ENCODE results near the gene ASXL1. TPM values are rescaled to one million over a fixed set of nuclear protein-coding genes. Genes with fewer than 3 reads are reported as not detected.

Gene ASXL1
- total RNA-seq, 2 donors from 2014 or later: 88.9 to 98.6 TPM

GRCh38 chr20:32482143-32482441, 124.0 kb downstream of the ASXL1 start:
- H3K4me3 ChIP-seq (ENCODE audit: low read length): peak overlapping the region; percentile 86
- H3K9me3 ChIP-seq (ENCODE audit: control insufficient read depth, low read length): no peaks in the 10 kb centered on the region
- Mint-ChIP-seq H3K4me1 (peaks cover 44% of the 10 kb centered on the region), H3K9me3 (no peaks in the 10 kb centered on the region), H3K27ac (peak overlapping the region; percentile 80), H3K36me3 (ENCODE audit: low read depth) (peaks cover 4% of the 10 kb centered on the region), H3K27me3 (ENCODE audit: insufficient read depth) (peaks cover 14% of the 10 kb centered on the region), H3K4me3 (peak overlapping the region; percentile 86)
- TF ChIP-seq CTCF (conservative IDR thresholded peaks at IDR 0.05): no peak
- no peak overlapping the region for H3K27ac ChIP-seq (ENCODE audit: low read depth, low read length)
- no peaks in the 10 kb centered on the region for H3K27me3 ChIP-seq (ENCODE audit: control insufficient read depth, insufficient read depth, low read length, poor library complexity, severe bottlenecking)
- H3K4me1 ChIP-seq (ENCODE audit: control insufficient read depth, insufficient read depth, low read length): peaks cover 10% of the 10 kb centered on the region
- WGBS, 2 experiments (ENCODE audit: insufficient coverage in 1 of 2, insufficient read length in 1 of 2): 1% methylated on average over 9 of the region's 9 CpGs; no CpG with 5 or more reads in 1 of the 2 experiments
- H3K36me3 ChIP-seq (ENCODE audit: control insufficient read depth, insufficient read depth, low read length): peaks cover 9% of the 10 kb centered on the region
- peak overlapping the region; percentile 36 for H3K9ac ChIP-seq (ENCODE audit: extremely low read depth, low read length, poor library complexity, severe bottlenecking)
- no peak for DNase-seq

- H3K27me3 ChIP-seq (ENCODE audit: control insufficient read depth, insufficient read depth, low read length, poor library complexity, severe bottlenecking): no peaks in the 10 kb centered on the region
- TF ChIP-seq CTCF (conservative IDR thresholded peaks at IDR 0.05): no peak
- Mint-ChIP-seq H3K4me1 (peaks cover 40% of the 10 kb centered on the region), H3K36me3 (ENCODE audit: low read depth) (peaks cover 4% of the 10 kb centered on the region), H3K27ac (peak overlapping the region; percentile 80), H3K4me3 (peak overlapping the region; percentile 86), H3K27me3 (ENCODE audit: insufficient read depth) (peaks cover 20% of the 10 kb centered on the region), H3K9me3 (no peaks in the 10 kb centered on the region)
- peak overlapping the region; percentile 57 for H3K27ac ChIP-seq (ENCODE audit: low read depth, low read length)
- 0% methylated on average over 17 to 67 of the region's 82 CpGs for WGBS, 2 experiments (ENCODE audit: insufficient coverage in 1 of 2, insufficient read length in 1 of 2)
- H3K9me3 ChIP-seq (ENCODE audit: control insufficient read depth, low read length): no peaks in the 10 kb centered on the region
- H3K4me3 ChIP-seq (ENCODE audit: low read length): peak overlapping the region; percentile 86
- H3K9ac ChIP-seq (ENCODE audit: extremely low read depth, low read length, poor library complexity, severe bottlenecking): peak overlapping the region; percentile 36
- peaks cover 9% of the 10 kb centered on the region for H3K36me3 ChIP-seq (ENCODE audit: control insufficient read depth, insufficient read depth, low read length)
- DNase-seq: peak; percentile 87
- peaks cover 10% of the 10 kb centered on the region for H3K4me1 ChIP-seq (ENCODE audit: control insufficient read depth, insufficient read depth, low read length)
These were observed 124.5 kb downstream of the ASXL1 start for GRCh38 chr20:32482442-32483261.

GRCh38 chr20:32483351-32484224, 125.5 kb downstream of the ASXL1 start:
- DNase-seq: peak; percentile 92
- H3K36me3 ChIP-seq (ENCODE audit: control insufficient read depth, insufficient read depth, low read length): peaks cover 9% of the 10 kb centered on the region
- Mint-ChIP-seq H3K36me3 (ENCODE audit: low read depth) (peaks cover 7% of the 10 kb centered on the region), H3K4me1 (peaks cover 39% of the 10 kb centered on the region), H3K27ac (peak overlapping the region; percentile 90), H3K27me3 (ENCODE audit: insufficient read depth) (peaks cover 22% of the 10 kb centered on the region), H3K4me3 (peak overlapping the region; percentile 86), H3K9me3 (peaks cover 3% of the 10 kb centered on the region)
- TF ChIP-seq CTCF (conservative IDR thresholded peaks at IDR 0.05): peak; percentile 49
- peak overlapping the region; percentile 87 for H3K4me3 ChIP-seq (ENCODE audit: low read length)
- H3K9me3 ChIP-seq (ENCODE audit: control insufficient read depth, low read length): peaks cover 5% of the 10 kb centered on the region
- WGBS, 2 experiments (ENCODE audit: insufficient coverage in 1 of 2, insufficient read length in 1 of 2): 0% methylated on average over 3 to 49 of the region's 79 CpGs
- peaks cover 10% of the 10 kb centered on the region for H3K4me1 ChIP-seq (ENCODE audit: control insufficient read depth, insufficient read depth, low read length)
- no peaks in the 10 kb centered on the region for H3K27me3 ChIP-seq (ENCODE audit: control insufficient read depth, insufficient read depth, low read length, poor library complexity, severe bottlenecking)
- H3K27ac ChIP-seq (ENCODE audit: low read depth, low read length): peak overlapping the region; percentile 96
- peak overlapping the region; percentile 83 for H3K9ac ChIP-seq (ENCODE audit: extremely low read depth, low read length, poor library complexity, severe bottlenecking)

Data from endodermal cell (in vitro differentiated cells).